Activated T-cell treated with anti-CD3 and anti-CD28 coated beads for 1 hour (primary cell): ENCODE measurements around the gene GPR137B.
"Not testable (repeated sequence)": the region's sequence is repeated elsewhere in the genome, so short reads cannot be mapped to it uniquely, and the experiment has no call there.

Experiments used
- DNase-seq: peaks from one replicate; pipeline ENCODE4 v3.0.0-alpha.2; 2020; ENCODE audit warnings: low read depth

GPR137B gene

GRCh38 chr1:236161230-236161629 is 18.9 kb downstream of the GPR137B start:
- DNase-seq: no peak

- DNase-seq: not testable (repeated sequence)
These were observed 19.4 kb downstream of the GPR137B start for GRCh38 chr1:236161755-236162154.

- no peak for DNase-seq
These were observed 21.3 kb downstream of the GPR137B start for GRCh38 chr1:236163463-236164153.

GRCh38 chr1:236164273-236164672 is 21.9 kb downstream of the GPR137B start:
- no peak for DNase-seq

- DNase-seq: no peak
These were observed 23.1 kb downstream of the GPR137B start for GRCh38 chr1:236165238-236165981.

- no peak for DNase-seq
These were observed 23.7 kb downstream of the GPR137B start for GRCh38 chr1:236166041-236166440.

- DNase-seq: no peak
These were observed 24.8 kb downstream of the GPR137B start for GRCh38 chr1:236167154-236167553.

- DNase-seq: no peak
These were observed 25.2 kb downstream of the GPR137B start for GRCh38 chr1:236167578-236167977.

GRCh38 chr1:236168716-236169429 is 26.5 kb downstream of the GPR137B start:
- no peak for DNase-seq

- no peak for DNase-seq
These were observed 29.8 kb downstream of the GPR137B start for GRCh38 chr1:236172041-236172579.

GRCh38 chr1:236173174-236173767 is 30.9 kb downstream of the GPR137B start:
- DNase-seq: no peak

GRCh38 chr1:236175642-236176336 is 33.5 kb downstream of the GPR137B start:
- no peak for DNase-seq

- DNase-seq: no peak
These were observed 34.3 kb downstream of the GPR137B start for GRCh38 chr1:236176337-236177336.

- no peak for DNase-seq
These were observed 37.3 kb downstream of the GPR137B start for GRCh38 chr1:236179634-236180033.

- DNase-seq: no peak
These were observed 38.7 kb downstream of the GPR137B start for GRCh38 chr1:236181059-236181458.

GRCh38 chr1:236185687-236186086 is 43.3 kb downstream of the GPR137B start:
- DNase-seq: no peak

GRCh38 chr1:236186471-236186870 is 44.1 kb downstream of the GPR137B start:
- not testable (repeated sequence) for DNase-seq

GRCh38 chr1:236188084-236188483 is 45.7 kb downstream of the GPR137B start:
- DNase-seq: not testable (repeated sequence)

- DNase-seq: no peak
These were observed 50.8 kb downstream of the GPR137B start for GRCh38 chr1:236193184-236193583.

- no peak for DNase-seq
These were observed 58.6 kb downstream of the GPR137B start for GRCh38 chr1:236200925-236201324.
